Parathyroid adenoma (tissue), 2 donors: ENCODE results near the gene PTPRC.
A peak's percentile ranks its signal among the peaks of the same experiment; 100 is the strongest.

Source experiments
- H2AFZ ChIP-seq: fragments of 300-600 bp; sonication (generic); one replicate; pipeline ENCODE4 v1.7.0; 2017; ENCODE audit warnings: antibody characterized with exemption, mild to moderate bottlenecking
- H3K27ac ChIP-seq: fragments of 300-600 bp; sonication (generic); one replicate; pipeline ENCODE4 v1.7.0; 2017
- H3K27me3 ChIP-seq: fragments of 300-600 bp; sonication (generic); one replicate; pipeline ENCODE4 v1.7.0; 2017; ENCODE audit warnings: low read length; ENCODE audit not compliant: control insufficient read depth, insufficient read depth
- H3K36me3 ChIP-seq: fragments of 300-600 bp; sonication (generic); one replicate; pipeline ENCODE4 v1.7.0; 2017; ENCODE audit warnings: low read length; ENCODE audit not compliant: control insufficient read depth, insufficient read depth
- H3K4me1 ChIP-seq: fragments of 300-600 bp; sonication (generic); one replicate; pipeline ENCODE4 v1.7.0; 2017; ENCODE audit warnings: control low read depth
- H3K4me2 ChIP-seq: fragments of 300-600 bp; sonication (generic); one replicate; pipeline ENCODE4 v1.7.0; 2017; ENCODE audit warnings: low read length
- H3K4me3 ChIP-seq: fragments of 300-600 bp; sonication (generic); one replicate; pipeline ENCODE4 v1.7.0; 2017; ENCODE audit warnings: low read depth, low read length
- H3K79me2 ChIP-seq: fragments of 300-600 bp; sonication (generic); one replicate; pipeline ENCODE4 v1.7.0; 2017; ENCODE audit warnings: control low read depth
- H3K9ac ChIP-seq: fragments of 300-600 bp; sonication (generic); one replicate; pipeline ENCODE4 v1.7.0; 2017; ENCODE audit warnings: mild to moderate bottlenecking
- H3K9me3 ChIP-seq: fragments of 300-600 bp; sonication (generic); one replicate; pipeline ENCODE4 v1.7.0; 2017; ENCODE audit warnings: low read length; ENCODE audit not compliant: control insufficient read depth
- CTCF ChIP-seq: fragments of 300-600 bp; sonication (generic); IDR thresholded peaks from one replicate; pipeline ENCODE4 v1.7.0; 2017; ENCODE audit warnings: antibody characterized with exemption, mild to moderate bottlenecking
- donor health status: primary hyperparathyroidism.

The PTPRC gene

GRCh38 chr1:198775606-198776005 is 136.8 kb downstream of the PTPRC start:
- Histone ChIP-seq H3K4me1 (no peaks in the 10 kb centered on the region), H3K4me3 (no peak overlapping the region), H3K79me2 (no peaks in the 10 kb centered on the region), H2AFZ (no peak overlapping the region), H3K9ac (no peak overlapping the region), H3K36me3 (no peaks in the 10 kb centered on the region), H3K4me2 (no peak overlapping the region), H3K9me3 (no peaks in the 10 kb centered on the region), H3K27ac (no peak overlapping the region), H3K27me3 (no peaks in the 10 kb centered on the region)
- TF ChIP-seq CTCF, result no peak

GRCh38 chr1:198776602-198777029 is 137.8 kb downstream of the PTPRC start:
- TF ChIP-seq CTCF, result no peak
- no peaks in the 10 kb centered on the region for H3K9me3 ChIP-seq

GRCh38 chr1:198778049-198778448 is 139.2 kb downstream of the PTPRC start:
- no peak for TF ChIP-seq CTCF
- Histone ChIP-seq H3K27ac (no peak overlapping the region), H3K4me1 (no peaks in the 10 kb centered on the region), H3K9me3 (no peaks in the 10 kb centered on the region), H3K4me3 (no peak overlapping the region), H3K79me2 (no peaks in the 10 kb centered on the region), H3K36me3 (no peaks in the 10 kb centered on the region), H2AFZ (no peak overlapping the region), H3K9ac (no peak overlapping the region), H3K4me2 (no peak overlapping the region), H3K27me3 (no peaks in the 10 kb centered on the region)

More at GRCh38 chr1:198776602-198777029, 137.8 kb downstream of the PTPRC start:
- H3K4me3 ChIP-seq, result no peak overlapping the region
- H3K27ac ChIP-seq, result peak overlapping the region; percentile 47
- no peaks in the 10 kb centered on the region for H3K4me1 ChIP-seq
- no peak overlapping the region for H3K9ac ChIP-seq
- H3K4me2 ChIP-seq, result no peak overlapping the region
- no peak overlapping the region for H2AFZ ChIP-seq
- no peaks in the 10 kb centered on the region for H3K36me3 ChIP-seq
- no peaks in the 10 kb centered on the region for H3K79me2 ChIP-seq
- H3K27me3 ChIP-seq, result no peaks in the 10 kb centered on the region

- Histone ChIP-seq H3K27ac (no peak overlapping the region), H3K4me3 (no peak overlapping the region), H3K27me3 (no peaks in the 10 kb centered on the region), H3K9me3 (no peaks in the 10 kb centered on the region), H3K79me2 (no peaks in the 10 kb centered on the region), H3K4me1 (no peaks in the 10 kb centered on the region), H2AFZ (no peak overlapping the region), H3K4me2 (no peak overlapping the region), H3K36me3 (no peaks in the 10 kb centered on the region), H3K9ac (no peak overlapping the region)
- TF ChIP-seq CTCF, result no peak
Measured at GRCh38 chr1:198780376-198780775, 141.5 kb downstream of the PTPRC start.

GRCh38 chr1:198788561-198789064 is 149.8 kb downstream of the PTPRC start:
- Histone ChIP-seq H3K27ac (no peak overlapping the region), H3K27me3 (no peaks in the 10 kb centered on the region), H3K4me2 (no peak overlapping the region), H3K4me3 (no peak overlapping the region), H3K4me1 (no peaks in the 10 kb centered on the region), H3K9me3 (no peaks in the 10 kb centered on the region), H2AFZ (no peak overlapping the region), H3K36me3 (no peaks in the 10 kb centered on the region), H3K9ac (no peak overlapping the region), H3K79me2 (no peaks in the 10 kb centered on the region)
- no peak for TF ChIP-seq CTCF
